Dermis blood vessel endothelial cell (primary cell): ENCODE data around the gene TANGO2. TPM values are rescaled to one million over a fixed set of nuclear protein-coding genes. Genes with fewer than 3 reads are reported as not detected.
"Not testable (repeated sequence)": the region's sequence is repeated elsewhere in the genome, so short reads cannot be mapped to it uniquely, and the experiment has no call there.

Source experiments
- DNase-seq: peaks from one replicate; pipeline ENCODE4 v3.0.0; 2010
- total RNA-seq: library from RNA; depleted of rRNA; stranded (reverse); fragments of >200 nt; gene quantifications from 2 replicates; pipeline ENCODE4 v1.2.3, GENCODE V29; 2014

Gene TANGO2
- total RNA-seq, 1 donor from 2014 or later: 93.6 TPM

DNA sequence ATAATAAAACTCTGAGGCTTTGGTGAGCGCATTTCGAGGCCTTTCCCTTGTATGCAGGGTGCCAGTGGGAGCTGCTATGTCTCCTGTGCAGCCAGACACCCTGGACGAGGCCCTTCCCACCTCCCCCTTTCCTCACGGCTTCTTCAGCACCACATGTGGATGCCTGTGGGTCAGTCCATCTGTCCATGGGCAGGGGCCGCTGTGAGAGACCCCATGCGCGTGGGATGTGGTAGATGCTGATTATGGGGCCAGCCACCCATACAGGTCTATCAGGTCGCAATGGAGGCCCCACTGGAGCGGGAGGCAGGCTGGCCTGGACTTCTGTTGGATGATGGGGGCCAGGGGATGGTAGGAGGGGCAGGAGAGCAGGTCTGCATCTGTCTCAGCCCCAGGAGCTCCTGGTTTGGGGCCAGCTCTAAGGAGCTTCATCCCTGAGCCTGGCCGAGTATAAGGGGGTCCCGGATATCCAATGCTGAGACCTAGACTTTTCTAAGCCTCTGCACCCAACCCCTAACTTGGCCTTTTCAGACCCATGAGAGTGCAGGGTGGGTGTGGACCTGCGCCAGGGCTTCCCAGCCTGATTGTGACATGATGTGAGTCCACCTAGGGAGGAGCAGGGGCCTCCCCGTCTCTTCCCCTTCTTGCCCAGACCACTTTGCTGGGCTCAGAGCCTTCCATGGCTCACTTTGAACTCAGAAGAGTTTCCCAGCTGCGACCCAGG lies 45.1 kb downstream of the TANGO2 start:
- no peak for DNase-seq

- no peak for DNase-seq
These were observed 45.9 kb downstream of the TANGO2 start for GRCh38 chr22:20066617-20067383.

DNA sequence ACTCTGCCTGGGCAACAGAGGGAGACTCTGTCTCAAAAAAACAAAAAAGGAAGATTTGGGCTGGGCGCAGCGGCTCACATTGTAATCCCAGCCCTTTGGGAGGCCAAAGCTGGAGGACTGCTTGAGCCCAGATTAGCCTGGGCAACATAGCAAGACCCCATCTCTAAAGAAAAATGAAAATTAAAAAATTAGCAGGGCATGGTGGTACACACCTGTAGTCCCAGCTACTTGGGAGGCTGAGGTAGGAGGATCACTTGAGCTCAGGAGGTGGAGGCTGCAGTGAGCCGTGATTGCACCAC lies 46.4 kb downstream of the TANGO2 start:
- DNase-seq: not testable (repeated sequence)

GRCh38 chr22:20068640-20069039 lies 47.7 kb downstream of the TANGO2 start:
- DNase-seq: no peak

- DNase-seq: no peak
These were observed 48.6 kb downstream of the TANGO2 start for GRCh38 chr22:20069331-20070042.

- no peak for DNase-seq
These were observed 50.6 kb downstream of the TANGO2 start for GRCh38 chr22:20071524-20071972.

- DNase-seq: no peak
These were observed 55.8 kb downstream of the TANGO2 start for GRCh38 chr22:20076627-20077172.

DNA sequence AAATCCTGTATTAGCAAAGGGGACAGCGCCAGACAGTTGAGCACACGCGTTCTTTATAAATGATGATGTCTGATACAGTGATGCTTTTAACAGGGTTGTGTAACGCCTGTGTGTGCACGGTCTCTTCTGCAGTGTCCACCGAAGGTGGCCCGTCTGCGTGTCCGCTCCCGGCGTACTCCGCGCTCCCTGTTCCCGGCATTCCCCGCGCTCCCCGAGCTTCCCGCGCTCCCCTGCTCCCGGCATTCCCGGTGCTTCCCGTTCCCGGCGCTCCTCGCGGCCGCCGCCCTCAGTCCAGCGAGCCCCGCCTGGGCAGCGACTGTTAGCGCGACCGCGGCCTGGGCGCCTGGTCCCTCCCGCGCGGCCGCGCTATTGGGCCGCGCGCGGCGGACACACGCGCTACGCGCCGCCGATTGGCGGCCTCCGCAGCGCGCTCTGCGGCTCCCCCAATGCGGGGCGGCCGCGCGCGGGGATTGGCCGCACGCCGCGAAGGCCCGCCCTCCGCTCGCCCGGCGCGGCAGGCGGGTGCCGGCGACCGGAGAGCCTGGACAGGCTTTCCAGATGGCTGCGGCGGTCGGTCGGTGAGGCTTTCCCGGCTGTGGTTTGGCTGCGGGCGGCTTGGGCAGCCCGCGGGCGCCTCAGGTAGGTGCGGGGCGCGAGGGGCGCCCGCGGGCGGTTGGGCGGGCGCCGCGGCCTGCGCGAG lies 59.0 kb downstream of the TANGO2 start, which contains the start of gene DGCR8:
Gene DGCR8 (plus strand): TSS at position 497 of the 700 bp plus-strand sequence. CDS start 5,723 bp downstream, outside the sequence.
- peak; percentile 93 for DNase-seq

GRCh38 chr22:20080445-20080775 lies 59.5 kb downstream of the TANGO2 start:
- DNase-seq: peak; percentile 64

DNA sequence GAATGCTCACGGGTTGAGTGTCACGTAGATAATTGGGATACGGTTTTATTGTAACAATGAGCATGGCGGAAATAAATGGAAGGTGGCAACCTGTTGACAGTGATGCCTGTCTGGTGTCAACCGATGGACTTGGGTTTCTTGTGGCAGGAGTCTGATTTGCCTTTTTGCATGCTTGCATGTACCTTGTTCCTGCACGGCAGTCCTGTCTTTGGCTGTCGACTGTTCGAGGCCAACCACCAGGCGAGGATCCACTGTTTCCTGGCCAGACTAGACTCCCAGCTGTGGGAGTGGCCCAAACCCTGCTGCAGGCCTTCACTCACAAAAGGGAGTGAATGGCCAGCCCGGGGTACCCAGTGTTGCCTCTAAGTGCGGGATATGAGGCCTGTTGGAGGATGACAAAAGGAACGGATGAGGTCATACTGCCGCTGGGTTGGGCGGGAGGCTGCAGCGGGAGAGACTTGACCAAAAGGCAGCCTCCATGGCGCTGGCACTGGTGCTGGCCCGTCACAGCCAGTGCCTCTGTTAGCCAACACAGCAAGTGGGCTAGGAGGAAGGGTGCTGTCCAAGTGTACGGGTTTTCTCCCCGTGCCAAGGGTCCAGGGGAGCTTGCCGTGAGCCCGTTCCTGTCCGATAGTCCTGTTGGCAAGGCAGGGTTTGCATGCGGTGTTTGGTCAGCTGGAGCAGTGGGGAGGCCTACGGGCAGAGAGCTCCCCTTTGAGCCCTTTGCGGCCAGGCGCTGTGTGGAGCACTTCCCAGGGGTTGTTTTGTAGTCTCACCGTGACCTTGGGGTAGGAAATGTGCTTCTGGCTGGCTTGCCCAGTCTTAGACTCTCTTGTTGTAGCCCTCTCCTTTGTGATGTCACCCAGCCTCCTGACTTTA lies 60.1 kb downstream of the TANGO2 start:
- DNase-seq: peak; percentile 75

DNA sequence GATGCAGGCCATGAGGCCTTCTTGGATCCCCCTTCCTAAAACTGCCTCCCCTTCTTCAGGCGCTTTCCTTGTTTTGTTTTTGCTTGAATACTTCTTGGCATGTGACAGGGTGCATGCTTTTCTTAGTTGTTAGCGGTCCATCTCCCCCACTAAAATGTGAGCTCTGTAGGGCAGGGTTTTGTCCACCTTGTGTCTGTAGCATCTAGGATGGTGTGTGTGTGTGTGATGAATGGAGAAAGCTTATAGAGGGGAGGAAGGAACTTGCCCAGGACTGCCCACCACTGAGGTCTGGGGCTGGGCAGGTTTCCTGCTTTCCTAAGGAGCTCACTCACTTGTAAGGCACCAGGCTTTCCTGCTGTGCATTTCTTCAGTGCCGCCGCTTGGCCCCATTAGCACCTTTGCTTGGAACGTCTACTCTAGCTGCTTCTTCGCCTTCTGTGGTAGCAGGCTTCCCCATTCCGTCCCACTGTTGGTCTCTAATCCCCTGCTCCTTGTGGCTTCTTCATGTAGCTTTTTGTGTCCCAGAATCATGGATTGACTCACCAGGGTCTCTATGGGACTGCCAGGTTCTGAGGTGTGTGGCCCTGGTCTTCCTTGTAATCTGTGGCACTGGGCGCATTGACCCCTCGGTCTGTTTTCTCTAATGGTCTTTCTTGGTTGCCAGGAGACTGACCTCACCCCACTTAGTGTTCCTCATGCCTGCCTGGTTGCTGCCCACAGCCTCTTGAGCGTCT lies 62.4 kb downstream of the TANGO2 start:
- DNase-seq: peak; percentile 9

DNA sequence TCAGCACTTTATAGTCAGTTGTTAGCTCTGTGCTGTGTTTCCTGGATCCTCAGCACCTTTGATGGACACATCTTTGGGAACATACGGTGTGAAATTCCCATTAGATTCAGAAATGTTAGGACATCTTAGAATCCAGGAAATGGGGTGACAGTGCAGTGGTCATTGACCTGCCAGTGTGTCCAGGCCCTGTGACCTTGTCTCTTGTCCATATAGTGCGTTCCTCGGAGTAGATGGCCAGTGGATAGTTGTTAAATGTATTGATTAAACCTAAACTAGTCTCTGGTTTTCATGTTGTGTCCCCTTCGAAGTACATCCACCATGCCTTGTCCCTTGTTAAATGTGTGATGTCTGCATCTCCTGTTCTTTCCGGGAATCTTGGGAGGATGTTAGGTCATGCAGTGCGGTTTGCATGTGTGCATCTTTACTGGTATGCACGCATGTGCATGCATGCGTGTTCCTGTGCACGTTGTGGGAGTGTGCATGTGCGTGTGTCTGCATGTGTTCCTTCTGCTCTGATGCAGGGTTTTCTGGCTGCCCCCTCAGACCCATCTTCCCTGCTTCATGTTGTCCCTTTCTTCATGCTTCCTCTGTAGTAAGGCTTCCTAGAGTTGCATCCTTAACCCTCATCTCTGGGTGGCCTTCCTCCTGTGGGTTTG lies 63.1 kb downstream of the TANGO2 start:
- DNase-seq: no peak

DNA sequence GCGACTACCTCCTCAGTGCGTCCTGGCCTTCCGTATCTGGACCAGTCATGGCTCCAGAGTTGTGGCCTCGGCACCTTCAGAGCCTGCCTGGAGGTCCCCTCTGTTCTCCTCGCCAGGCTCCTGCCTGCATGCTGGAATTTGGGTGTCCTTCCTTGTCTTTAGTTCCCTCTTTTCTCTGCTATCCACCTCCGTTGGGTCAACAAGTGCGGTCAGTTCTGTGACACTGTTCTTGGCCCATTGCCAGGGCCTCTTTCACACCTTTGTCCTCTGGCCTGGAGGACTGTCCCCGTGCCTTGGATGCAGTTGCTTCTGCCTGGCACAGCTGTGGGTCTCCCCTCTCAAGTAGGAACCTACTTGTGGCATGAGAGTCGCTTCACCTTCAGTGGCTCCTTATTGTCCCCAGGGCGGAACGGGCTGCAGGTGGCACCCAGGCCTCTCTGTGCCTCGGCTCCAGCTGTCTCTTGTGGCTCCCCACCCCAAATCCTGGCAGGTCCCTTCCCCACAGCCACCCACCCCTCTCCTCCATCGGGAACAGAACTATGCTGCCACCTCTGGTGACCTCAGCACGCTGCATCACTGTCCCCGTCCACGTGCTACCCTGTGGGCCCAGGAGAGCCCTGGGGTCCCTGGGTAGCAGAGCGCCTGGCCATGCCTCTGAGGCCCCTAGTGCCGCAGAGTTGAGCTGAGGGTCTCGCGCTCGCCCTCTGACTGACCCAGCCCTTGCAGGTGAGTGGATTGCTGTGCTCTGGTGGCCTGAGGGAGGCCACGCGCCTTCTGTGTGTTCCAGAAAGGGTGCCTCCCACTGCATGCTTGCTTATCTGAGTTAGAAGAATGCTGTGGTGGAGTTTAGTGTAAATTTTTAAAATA lies 63.9 kb downstream of the TANGO2 start:
- DNase-seq: peak; percentile 40

DNA sequence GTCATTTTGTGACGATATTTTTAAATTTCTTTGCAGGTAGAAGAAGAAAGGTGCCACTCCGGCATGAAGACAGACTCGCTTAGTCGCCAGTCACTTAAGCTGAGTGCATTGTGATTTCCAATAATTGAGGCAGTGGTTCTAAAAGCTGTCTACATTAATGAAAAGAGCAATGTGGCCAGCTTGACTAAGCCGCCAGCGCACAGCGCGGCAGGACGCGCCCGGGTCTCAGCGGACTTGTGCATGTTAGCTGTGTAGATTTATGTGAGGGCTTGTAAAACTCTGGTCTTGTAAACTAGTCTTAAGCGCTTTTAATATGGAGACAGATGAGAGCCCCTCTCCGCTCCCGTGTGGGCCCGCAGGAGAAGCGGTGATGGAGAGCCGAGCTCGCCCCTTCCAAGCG lies 64.7 kb downstream of the TANGO2 start:
- no peak for DNase-seq

DNA sequence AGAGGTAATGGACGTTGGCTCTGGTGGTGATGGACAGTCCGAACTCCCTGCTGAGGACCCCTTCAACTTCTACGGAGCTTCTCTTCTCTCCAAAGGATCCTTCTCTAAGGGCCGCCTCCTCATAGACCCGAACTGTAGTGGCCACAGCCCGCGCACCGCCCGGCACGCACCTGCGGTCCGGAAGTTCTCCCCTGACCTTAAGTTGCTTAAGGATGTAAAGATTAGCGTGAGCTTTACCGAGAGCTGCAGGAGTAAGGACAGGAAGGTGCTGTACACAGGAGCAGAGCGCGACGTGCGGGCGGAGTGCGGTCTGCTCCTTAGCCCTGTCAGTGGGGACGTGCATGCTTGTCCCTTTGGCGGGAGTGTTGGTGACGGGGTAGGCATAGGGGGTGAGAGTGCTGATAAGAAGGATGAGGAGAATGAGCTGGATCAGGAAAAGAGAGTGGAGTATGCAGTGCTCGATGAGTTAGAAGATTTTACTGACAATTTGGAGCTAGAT lies 65.2 kb downstream of the TANGO2 start:
- no peak for DNase-seq

DNA sequence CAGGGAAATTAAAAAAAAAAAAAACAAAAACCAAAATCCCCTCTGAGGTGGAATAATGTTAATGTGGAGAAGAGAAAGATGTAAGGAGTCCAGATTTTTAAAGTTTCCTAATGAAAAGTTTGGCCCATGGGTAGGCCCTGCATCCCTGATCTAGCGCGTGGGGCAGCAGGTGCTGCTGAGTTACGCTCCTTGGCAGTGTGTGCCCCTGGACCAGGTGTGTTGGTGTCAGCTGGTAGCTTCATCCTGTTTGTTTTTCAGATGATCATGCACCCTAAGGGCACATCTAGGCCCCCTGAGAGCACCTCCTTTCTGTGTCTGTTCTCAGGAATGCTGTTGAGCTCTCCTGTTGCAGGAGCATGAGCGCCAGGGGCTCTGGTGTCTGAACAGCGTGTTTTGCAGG lies 65.9 kb downstream of the TANGO2 start:
- no peak for DNase-seq

DNA sequence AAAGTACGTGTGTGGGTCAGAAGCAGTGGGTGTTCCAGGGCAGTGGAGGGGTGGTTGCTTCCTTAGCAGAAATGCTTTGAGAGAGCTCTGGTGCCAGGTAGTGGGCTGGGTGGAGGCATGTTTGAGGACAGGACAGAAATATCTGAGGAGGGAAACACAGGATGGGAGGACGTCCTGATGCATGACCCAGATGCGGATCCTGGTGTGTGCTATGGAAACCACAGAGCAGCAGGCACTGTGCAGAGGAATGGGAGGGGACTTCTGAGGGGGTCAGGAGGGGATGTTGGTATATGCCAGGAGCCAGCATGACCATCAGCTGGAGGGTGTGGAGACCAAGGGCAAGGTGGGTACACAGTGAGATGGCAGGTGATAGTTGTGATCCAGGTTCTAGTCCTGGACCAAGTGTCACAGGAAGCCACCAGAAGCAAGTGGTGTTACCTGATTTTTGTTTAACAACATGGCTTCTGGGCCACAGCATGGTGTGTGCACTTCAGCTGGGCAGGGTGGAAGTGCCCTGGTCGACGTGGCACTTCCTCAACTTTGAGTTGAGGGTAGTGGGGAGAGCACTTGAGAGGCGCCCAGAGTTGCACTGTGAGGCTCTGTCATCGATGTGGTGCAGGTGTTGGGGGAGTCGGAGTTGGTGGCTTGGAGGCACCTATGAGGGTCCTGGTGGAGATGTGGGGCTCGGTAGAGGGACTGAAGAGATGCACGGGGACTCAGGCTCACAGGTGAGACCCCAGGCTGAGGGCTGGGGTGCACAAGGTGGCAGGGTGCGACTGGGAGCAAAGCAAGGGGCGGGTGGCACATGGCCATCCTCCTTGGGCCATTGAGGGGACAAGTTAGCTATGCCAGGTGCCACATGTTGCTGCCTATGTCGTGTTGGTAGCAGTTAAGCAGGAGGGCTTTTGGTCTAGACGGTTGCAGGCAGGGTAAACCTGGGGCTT lies 66.7 kb downstream of the TANGO2 start:
- DNase-seq: no peak

DNA sequence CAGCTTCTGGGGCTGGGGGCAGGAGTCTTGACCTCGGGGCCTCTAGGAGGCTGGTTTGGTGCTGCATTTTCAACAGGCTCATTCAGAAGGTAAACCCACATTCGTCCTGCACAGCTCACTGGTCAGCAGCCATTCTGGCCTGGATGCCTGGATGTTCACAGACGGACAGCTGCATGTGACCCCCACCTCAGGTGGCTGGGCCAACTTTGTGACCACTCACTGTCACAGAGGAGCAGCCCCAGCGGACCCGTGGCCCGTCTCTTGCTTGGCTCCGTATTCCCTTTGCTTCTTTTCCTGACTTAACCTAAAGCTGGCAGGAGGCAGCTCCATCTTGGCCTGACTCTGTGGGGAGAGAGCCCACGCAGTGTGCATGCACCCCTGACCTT lies 67.3 kb downstream of the TANGO2 start:
- no peak for DNase-seq
